Measurements from ENCODE around the gene ATRN. TPM values are rescaled to one million over a fixed set of nuclear protein-coding genes. Genes with fewer than 3 reads are reported as not detected.

Gene ATRN
- total and polyA plus RNA-seq, 2 donors (not counting 1 experiment from before 2014, with no cell fraction given) = 5.8 to 19.5 TPM

DNA sequence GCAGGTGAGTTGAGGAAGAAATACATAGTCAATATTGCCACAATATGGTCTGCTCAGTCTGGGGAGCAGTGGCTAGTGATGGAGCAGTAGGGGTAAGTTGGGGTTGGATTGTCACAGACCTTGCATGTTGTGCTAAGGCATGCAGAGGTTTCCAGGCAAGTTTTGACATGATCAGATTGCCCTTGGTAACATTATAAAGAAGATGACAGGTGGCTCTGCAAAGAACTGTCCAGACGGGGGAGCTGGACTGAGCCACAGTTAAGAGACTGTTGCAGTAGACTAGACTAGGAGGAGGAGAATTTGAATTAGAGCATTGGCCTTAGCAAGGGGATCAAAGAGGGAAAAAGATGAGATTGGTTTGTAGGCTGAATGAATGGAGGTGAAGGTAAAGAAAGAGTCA is 23.4 kb downstream of the ATRN start:
- Mint-ChIP-seq H3K27me3 (no peaks in the 10 kb centered on the region), H3K4me3 (no peak overlapping the region), H3K4me1 (peaks cover 1% of the 10 kb centered on the region), H3K9me3 (ENCODE audit: insufficient read depth) (no peaks in the 10 kb centered on the region), H3K27ac (no peak overlapping the region)
- POLR2A ChIA-PET = no interaction called here
- TF ChIP-seq EZH2 (IDR thresholded peaks at IDR 0.05; ENCODE audit: borderline replicate concordance, insufficient read depth, low read depth, low read length, poor library complexity, severe bottlenecking) = no peak
- TF ChIP-seq CTCF (IDR thresholded peaks at IDR 0.05) = no peak
- no peaks in the 10 kb centered on the region for H3K4me1 ChIP-seq (ENCODE audit: control insufficient read depth in 2 of 2, insufficient read depth in 2 of 2, low read length in 2 of 2)
- peaks cover 0 to 1% of the 10 kb centered on the region in 2 experiments for H3K36me3 ChIP-seq (replicated peaks in 1 of 2; ENCODE audit: control extremely low read depth in 1 of 2, control insufficient read depth in 1 of 2, extremely low read depth in 1 of 2, insufficient read depth in 2 of 2, low read length in 1 of 2)
- H3K4me3 ChIP-seq (ENCODE audit: control extremely low read depth in 1 of 5, extremely low read depth in 1 of 5, insufficient read depth in 1 of 5, low read depth in 2 of 5, low read length in 4 of 5) = no peak overlapping the region
- H2AFZ ChIP-seq (ENCODE audit: insufficient read depth, low read depth, low read length, poor library complexity, severe bottlenecking) = no peak overlapping the region
- intact Hi-C loops (cut with micrococcal nuclease) = no loop called here
- ATAC-seq (ENCODE audit: low read depth) = no peak
- peaks cover 45% of the 10 kb centered on the region for H3K79me2 ChIP-seq (ENCODE audit: control insufficient read depth, insufficient read depth, low read length)
- H3K9ac ChIP-seq (ENCODE audit: low read length) = no peak overlapping the region
- CTCF ChIA-PET = no interaction called here
- no peak overlapping the region for H3K4me2 ChIP-seq (replicated peaks; ENCODE audit: low read depth, low read length, poor library complexity, severe bottlenecking)
- H3K27me3 ChIP-seq (replicated peaks in 1 of 4; ENCODE audit: control extremely low read depth in 1 of 4, control insufficient read depth in 3 of 4, insufficient read depth in 4 of 4, low read length in 3 of 4) = no peaks in the 10 kb centered on the region
- peaks cover 0 to 3% (median 1%) of the 10 kb centered on the region in 3 donors for H3K9me3 ChIP-seq (ENCODE audit: control extremely low read depth in 1 of 3, control insufficient read depth in 2 of 3, insufficient read depth in 1 of 3, low read length in 2 of 3)
- DNase-seq = no peak
- 86% methylated on average over 1 of the region's 1 CpG for WGBS (ENCODE audit: insufficient coverage)
- H3K27ac ChIP-seq (ENCODE audit: low read length in 2 of 2) = no peak overlapping the region
- peaks cover 22% of the 10 kb centered on the region for H4K20me1 ChIP-seq (ENCODE audit: control insufficient read depth, insufficient read depth, low read length, poor library complexity, severe bottlenecking)

DNA sequence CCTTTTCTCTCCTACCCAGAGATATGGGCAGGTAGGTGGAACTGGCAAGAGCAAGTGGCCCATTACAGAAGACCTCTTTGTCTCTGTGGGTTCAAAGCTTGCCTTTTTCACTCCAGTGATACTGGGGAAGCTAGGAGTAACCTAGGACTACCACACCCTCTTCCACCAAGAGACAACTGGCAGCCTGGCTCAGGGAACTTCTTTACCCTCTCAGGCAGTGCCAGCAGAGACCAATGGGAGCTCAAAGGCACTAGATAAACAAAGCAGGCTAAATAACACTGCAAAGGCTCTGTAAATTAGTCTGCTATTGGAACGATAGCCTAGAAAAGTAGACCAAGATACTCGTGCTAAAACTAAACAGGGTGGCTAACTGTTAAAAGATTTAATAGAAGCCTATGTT is 32.1 kb downstream of the ATRN start:
- no peaks in the 10 kb centered on the region for H3K9me3 Mint-ChIP-seq (ENCODE audit: insufficient read depth)
- no peaks in the 10 kb centered on the region for H3K79me2 ChIP-seq (ENCODE audit: control insufficient read depth, insufficient read depth, low read length)

More for the DNA sequence above, 32.1 kb downstream of the ATRN start:
- ATAC-seq (ENCODE audit: low read depth) = no peak
- H3K27ac Mint-ChIP-seq = no peak overlapping the region
- Histone ChIP-seq H3K4me1 (ENCODE audit: control insufficient read depth in 2 of 2, insufficient read depth in 2 of 2, low read length in 2 of 2) (no peaks in the 10 kb centered on the region), H3K36me3 (replicated peaks in 1 of 2; ENCODE audit: control extremely low read depth in 1 of 2, control insufficient read depth in 1 of 2, extremely low read depth in 1 of 2, insufficient read depth in 2 of 2, low read length in 1 of 2) (no peaks in the 10 kb centered on the region), H3K9me3 (ENCODE audit: control extremely low read depth in 1 of 3, control insufficient read depth in 2 of 3, insufficient read depth in 1 of 3, low read length in 2 of 3) (peaks cover 0 to 4% (median 0%) of the 10 kb centered on the region in 3 donors), H3K4me3 (ENCODE audit: control extremely low read depth in 1 of 5, extremely low read depth in 1 of 5, insufficient read depth in 1 of 5, low read depth in 2 of 5, low read length in 4 of 5) (no peak overlapping the region), H3K9ac (ENCODE audit: low read length) (no peak overlapping the region), H3K4me2 (replicated peaks; ENCODE audit: low read depth, low read length, poor library complexity, severe bottlenecking) (no peak overlapping the region), H3K27me3 (replicated peaks in 1 of 4; ENCODE audit: control extremely low read depth in 1 of 4, control insufficient read depth in 3 of 4, insufficient read depth in 4 of 4, low read length in 3 of 4) (no peaks in the 10 kb centered on the region), H2AFZ (ENCODE audit: insufficient read depth, low read depth, low read length, poor library complexity, severe bottlenecking) (no peak overlapping the region), H4K20me1 (ENCODE audit: control insufficient read depth, insufficient read depth, low read length, poor library complexity, severe bottlenecking) (no peaks in the 10 kb centered on the region), H3K27ac (ENCODE audit: low read length in 2 of 2) (no peak overlapping the region)
- intact Hi-C loops (cut with micrococcal nuclease) = no loop called here
- H3K27me3 Mint-ChIP-seq = no peaks in the 10 kb centered on the region
- no peak overlapping the region for H3K4me3 Mint-ChIP-seq
- DNase-seq = no peak
- no CpG with 5 or more reads among the region's 2 CpGs for WGBS (ENCODE audit: insufficient coverage)
- TF ChIP-seq EZH2 (IDR thresholded peaks at IDR 0.05; ENCODE audit: borderline replicate concordance, insufficient read depth, low read depth, low read length, poor library complexity, severe bottlenecking) (no peak), CTCF (IDR thresholded peaks at IDR 0.05) (no peak)
- CTCF ChIA-PET = no interaction called here
- POLR2A ChIA-PET = no interaction called here
- H3K4me1 Mint-ChIP-seq = no peaks in the 10 kb centered on the region

Measured in B cell (primary cell).